PC-3 (cell line): ENCODE results near the gene NEAT1. TPM values are rescaled to one million over a fixed set of nuclear protein-coding genes. Genes with fewer than 3 reads are reported as not detected.
A peak's percentile ranks its signal among the peaks of the same experiment; 100 is the strongest.

Source experiments
- ATAC-seq: fragments of 200-7000 bp; cut with Tn5 transposase; 2 replicates; pipeline ENCODE4 v1.9.1; 2020; ENCODE audit warnings: mild to moderate bottlenecking, moderate library complexity
- BruUV-seq: library from RNA; stranded (reverse); fragments of 400-500 nt; replicated peaks from 2 replicates; lab custom pipeline; 2021; lab: Mats Ljungman, UMichigan
- CTCF ChIA-PET: fragments of 300-600 bp; sonication (Branson Sonifier 250); formaldehyde crosslinking; loops from one replicate; lab custom pipeline; 2022; ENCODE audit warnings: antibody characterized with exemption; lab: Charles Lee
- POLR2A ChIA-PET: fragments of 300-600 bp; sonication (Branson Sonifier 250); formaldehyde crosslinking; loops from one replicate; lab custom pipeline; 2022; ENCODE audit warnings: antibody characterized with exemption; ENCODE audit not compliant: unreplicated experiment; lab: Charles Lee
- DNase-seq: peaks from one replicate; pipeline ENCODE4 v3.0.0-alpha.2; 2015
- H2AFZ ChIP-seq: fragments of 300-600 bp; sonication (generic); 2 replicates; pipeline ENCODE4 v1.6.0; 2016; ENCODE audit warnings: antibody characterized with exemption, low read length
- H3F3A ChIP-seq: fragments of 300-600 bp; sonication (generic); one replicate; pipeline ENCODE4 v1.6.0; 2017; ENCODE audit warnings: antibody characterized with exemption, low read length, control low read depth, mild to moderate bottlenecking; ENCODE audit not compliant: unreplicated experiment
- H3K27ac ChIP-seq: fragments of 300-600 bp; sonication (generic); 2 replicates; pipeline ENCODE4 v1.5.1; 2016; ENCODE audit warnings: mild to moderate bottlenecking, low read length
- H3K27me3 ChIP-seq: fragments of 300-600 bp; sonication (generic); 2 replicates; pipeline ENCODE4 v1.6.1; 2016; ENCODE audit warnings: low read length, mixed read lengths
- H3K36me3 ChIP-seq: fragments of 300-600 bp; sonication (generic); 2 replicates; pipeline ENCODE4 v1.6.1; 2016; ENCODE audit warnings: low read depth, mixed run types, low read length, mixed read lengths
- H3K4me1 ChIP-seq: fragments of 300-600 bp; sonication (generic); 2 replicates; pipeline ENCODE4 v1.5.1; 2016; ENCODE audit warnings: low read length; ENCODE audit not compliant: insufficient read depth
- H3K4me2 ChIP-seq: fragments of 300-600 bp; sonication (generic); 2 replicates; pipeline ENCODE4 v1.6.0; 2016; ENCODE audit warnings: low read length
- H3K4me3 ChIP-seq: fragments of 300-600 bp; sonication (generic); 2 replicates; pipeline ENCODE4 v1.5.1; 2016; ENCODE audit warnings: mild to moderate bottlenecking, low read length, mixed read lengths
- H3K79me2 ChIP-seq: fragments of 300-600 bp; sonication (generic); 2 replicates; pipeline ENCODE4 v1.6.1; 2017; ENCODE audit warnings: low read length, mixed read lengths
- H3K9ac ChIP-seq: fragments of 300-600 bp; sonication (generic); 2 replicates; pipeline ENCODE4 v1.6.0; 2016; ENCODE audit warnings: mild to moderate bottlenecking, low read length
- H3K9me2 ChIP-seq: fragments of 300-600 bp; sonication (generic); replicated peaks from 2 replicates; pipeline ENCODE4 v1.6.1; 2016; ENCODE audit warnings: mixed run types, low read length, mixed read lengths
- H3K9me3 ChIP-seq: fragments of 300-600 bp; sonication (generic); 2 replicates; pipeline ENCODE4 v1.6.1; 2016; ENCODE audit warnings: low read length, mixed read lengths
- H4K20me1 ChIP-seq: fragments of 300-600 bp; sonication (generic); 2 replicates; pipeline ENCODE4 v1.6.1; 2016; ENCODE audit warnings: low read length, mixed read lengths
- EZH2 ChIP-seq: fragments of 300-600 bp; sonication (generic); IDR thresholded peaks from one replicate; pipeline ENCODE4 v1.6.1; 2017; ENCODE audit warnings: antibody characterized with exemption, mild to moderate bottlenecking, low read length; ENCODE audit not compliant: unreplicated experiment
- EZH2phosphoT487 ChIP-seq: fragments of 300-600 bp; sonication (generic); IDR thresholded peaks from 2 replicates; pipeline ENCODE4 v1.6.1; 2018; ENCODE audit warnings: mild to moderate bottlenecking, antibody characterized with exemption, low read length, borderline replicate concordance
- intact Hi-C: fragments of 100-400 bp; cut with micrococcal nuclease; formaldehyde crosslinking; loops from 2 replicates; pipeline ENCODE4 v1.9.0; 2023
- total RNA-seq: library from RNA; depleted of rRNA; stranded (reverse); fragments of >200 nt; gene quantifications from 2 replicates; pipeline ENCODE4 v1.2.3, GENCODE V29; 2014
- TF ChIP-seq, protein P1 (sequence below): fragments of 300-600 bp; sonication (generic); conservative IDR thresholded peaks from 2 replicates; pipeline ENCODE4 v1.5.1; 2017; ENCODE audit warnings: antibody characterized with exemption, low read depth, mild to moderate bottlenecking, low read length

Gene NEAT1
- total RNA-seq, 1 experiment from 2014 or later: 47.9 TPM

DNA sequence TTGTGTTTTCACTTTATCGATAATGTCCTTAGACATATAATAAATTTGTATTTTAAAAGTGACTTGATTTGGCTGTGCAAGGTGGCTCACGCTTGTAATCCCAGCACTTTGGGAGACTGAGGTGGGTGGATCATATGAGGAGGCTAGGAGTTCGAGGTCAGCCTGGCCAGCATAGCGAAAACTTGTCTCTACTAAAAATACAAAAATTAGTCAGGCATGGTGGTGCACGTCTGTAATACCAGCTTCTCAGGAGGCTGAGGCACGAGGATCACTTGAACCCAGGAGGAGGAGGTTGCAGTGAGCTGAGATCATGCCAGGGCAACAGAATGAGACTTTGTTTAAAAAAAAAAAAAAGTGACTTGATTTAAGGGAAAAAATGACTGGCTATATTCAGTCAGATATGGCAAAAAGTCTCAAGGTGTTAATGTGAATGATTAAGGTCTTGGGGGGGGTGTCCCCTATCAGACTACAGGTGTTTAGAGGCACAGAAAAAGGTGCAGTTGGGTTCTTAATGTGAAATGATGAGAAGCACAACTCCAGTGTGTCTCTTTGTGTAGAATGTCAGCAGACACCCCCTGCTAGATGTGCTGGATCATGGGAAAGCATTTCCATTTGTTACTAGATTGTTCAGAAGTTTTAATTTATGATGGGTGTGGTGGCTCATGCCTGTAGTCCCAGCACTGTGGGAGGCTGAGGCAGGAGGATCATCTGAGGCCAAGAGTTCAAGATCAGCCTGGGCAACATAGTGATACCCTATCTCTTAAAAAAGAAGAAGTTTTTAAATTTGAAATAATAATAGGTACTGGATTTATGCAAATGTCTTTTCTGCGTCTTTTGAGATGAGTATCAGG is 17.0 kb downstream of the NEAT1 start:
- peaks cover 31% of the 10 kb centered on the region for H3F3A ChIP-seq
- H4K20me1 ChIP-seq: peaks cover 12% of the 10 kb centered on the region; the same call in 1 of the 2 replicates
- H3K27me3 ChIP-seq: no peaks in the 10 kb centered on the region
- CTCF ChIA-PET: no interaction called here
- no peak overlapping the region for H3K4me3 ChIP-seq
- no peak overlapping the region for H2AFZ ChIP-seq
- H3K9me3 ChIP-seq: no peaks in the 10 kb centered on the region
- POLR2A ChIA-PET: no interaction called here
- intact Hi-C loops: no loop called here
- H3K9me2 ChIP-seq: no peaks in the 10 kb centered on the region
- DNase-seq (peak; percentile 11), ATAC-seq (no peak)
- TSS peak; percentile 1 for BruUV-seq
- H3K27ac ChIP-seq: no peak overlapping the region
- H3K4me1 ChIP-seq: no peaks in the 10 kb centered on the region
- TF ChIP-seq, protein P1, sequence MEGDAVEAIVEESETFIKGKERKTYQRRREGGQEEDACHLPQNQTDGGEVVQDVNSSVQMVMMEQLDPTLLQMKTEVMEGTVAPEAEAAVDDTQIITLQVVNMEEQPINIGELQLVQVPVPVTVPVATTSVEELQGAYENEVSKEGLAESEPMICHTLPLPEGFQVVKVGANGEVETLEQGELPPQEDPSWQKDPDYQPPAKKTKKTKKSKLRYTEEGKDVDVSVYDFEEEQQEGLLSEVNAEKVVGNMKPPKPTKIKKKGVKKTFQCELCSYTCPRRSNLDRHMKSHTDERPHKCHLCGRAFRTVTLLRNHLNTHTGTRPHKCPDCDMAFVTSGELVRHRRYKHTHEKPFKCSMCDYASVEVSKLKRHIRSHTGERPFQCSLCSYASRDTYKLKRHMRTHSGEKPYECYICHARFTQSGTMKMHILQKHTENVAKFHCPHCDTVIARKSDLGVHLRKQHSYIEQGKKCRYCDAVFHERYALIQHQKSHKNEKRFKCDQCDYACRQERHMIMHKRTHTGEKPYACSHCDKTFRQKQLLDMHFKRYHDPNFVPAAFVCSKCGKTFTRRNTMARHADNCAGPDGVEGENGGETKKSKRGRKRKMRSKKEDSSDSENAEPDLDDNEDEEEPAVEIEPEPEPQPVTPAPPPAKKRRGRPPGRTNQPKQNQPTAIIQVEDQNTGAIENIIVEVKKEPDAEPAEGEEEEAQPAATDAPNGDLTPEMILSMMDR: no peak
- no peak for TF ChIP-seq EZH2phosphoT487
- no peak for TF ChIP-seq EZH2
- H3K79me2 ChIP-seq: peaks cover 19% of the 10 kb centered on the region; the same call in 1 of the 2 replicates
- no peak overlapping the region for H3K9ac ChIP-seq
- H3K36me3 ChIP-seq: peaks cover 22% of the 10 kb centered on the region
- H3K4me2 ChIP-seq: no peak overlapping the region

DNA sequence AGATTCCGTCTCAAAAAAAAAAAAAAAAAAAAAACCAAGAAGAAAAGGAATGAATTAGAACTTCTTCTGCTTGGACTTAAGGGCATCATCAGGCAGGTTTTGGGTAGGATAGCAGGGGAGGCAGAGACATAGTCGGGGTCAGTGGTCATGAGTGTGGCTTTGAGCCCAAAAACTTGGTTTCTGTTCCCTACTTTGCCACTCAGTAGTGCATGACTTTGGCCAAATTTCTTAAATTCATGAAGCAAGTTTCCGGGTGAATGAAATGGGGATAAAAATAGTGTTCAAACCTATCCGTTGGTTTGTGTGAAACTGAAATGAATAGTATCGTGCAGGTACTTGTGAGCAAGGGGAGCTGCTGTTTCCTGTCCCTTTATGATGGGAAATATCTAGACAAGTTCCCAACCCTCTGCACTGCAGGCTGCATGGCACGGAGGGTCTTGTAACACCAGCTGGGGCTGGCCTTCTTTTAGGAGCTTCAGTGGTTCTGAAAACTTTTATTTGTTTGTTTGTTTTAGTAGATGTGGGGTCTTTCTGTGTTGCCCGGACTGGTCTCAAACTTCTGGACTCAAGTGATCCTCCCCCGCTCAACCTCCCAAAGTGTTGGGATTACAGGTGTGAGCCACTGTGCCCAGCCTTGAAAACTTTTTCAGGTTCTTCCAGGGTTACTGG is 18.4 kb downstream of the NEAT1 start:
- CTCF ChIA-PET: no interaction called here
- Histone ChIP-seq H2AFZ (no peak overlapping the region), H3K9ac (no peak overlapping the region), H3K4me1 (no peaks in the 10 kb centered on the region), H3K27me3 (no peaks in the 10 kb centered on the region), H3K79me2 (peaks cover 14% of the 10 kb centered on the region; the same call in 1 of the 2 replicates), H3K4me2 (no peak overlapping the region), H4K20me1 (peaks cover 8% of the 10 kb centered on the region; the same call in 1 of the 2 replicates), H3K27ac (no peak overlapping the region), H3F3A (peaks cover 17% of the 10 kb centered on the region), H3K4me3 (no peak overlapping the region), H3K9me2 (no peaks in the 10 kb centered on the region), H3K36me3 (peaks cover 12% of the 10 kb centered on the region), H3K9me3 (no peaks in the 10 kb centered on the region)
- intact Hi-C loops: no loop called here
- TF ChIP-seq, protein P1: no peak
- TF ChIP-seq EZH2 (no peak), EZH2phosphoT487 (no peak)
- no peak for ATAC-seq
- DNase-seq: peak; percentile 4
- no TSS peak for BruUV-seq
- POLR2A ChIA-PET: interaction anchor here (0.6 to 0.7 kb wide), 2 partner anchors 9 to 10 kb away, joined by 3 to 15 read pairs; no protein-coding TSS in a partner anchor
